ENCODE data around the gene C11orf65.

The C11orf65 gene

DNA sequence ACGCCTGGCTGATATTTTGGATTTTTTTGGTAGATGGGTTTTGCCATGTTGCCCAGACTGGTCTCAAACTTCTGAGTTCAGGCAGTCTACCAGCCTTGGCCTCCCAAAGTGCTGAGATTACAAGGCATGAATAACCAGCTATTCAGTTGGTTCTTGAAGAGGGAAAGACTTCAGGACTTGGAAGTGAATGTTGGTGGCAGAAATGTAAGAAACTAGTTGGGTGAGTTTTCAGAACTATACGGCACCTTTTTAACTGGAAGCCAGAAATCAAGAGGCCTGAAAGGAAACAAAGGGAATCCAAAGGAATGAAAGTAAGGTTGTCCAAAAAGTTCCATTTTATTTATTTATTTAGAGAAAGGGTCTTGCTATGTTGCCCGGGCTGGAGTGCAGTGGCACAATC lies 28.0 kb upstream of the C11orf65 start:
- no peak overlapping the region for H3K4me3 ChIP-seq (ENCODE audit: low read depth, low read length)
- TF ChIP-seq, protein P1, sequence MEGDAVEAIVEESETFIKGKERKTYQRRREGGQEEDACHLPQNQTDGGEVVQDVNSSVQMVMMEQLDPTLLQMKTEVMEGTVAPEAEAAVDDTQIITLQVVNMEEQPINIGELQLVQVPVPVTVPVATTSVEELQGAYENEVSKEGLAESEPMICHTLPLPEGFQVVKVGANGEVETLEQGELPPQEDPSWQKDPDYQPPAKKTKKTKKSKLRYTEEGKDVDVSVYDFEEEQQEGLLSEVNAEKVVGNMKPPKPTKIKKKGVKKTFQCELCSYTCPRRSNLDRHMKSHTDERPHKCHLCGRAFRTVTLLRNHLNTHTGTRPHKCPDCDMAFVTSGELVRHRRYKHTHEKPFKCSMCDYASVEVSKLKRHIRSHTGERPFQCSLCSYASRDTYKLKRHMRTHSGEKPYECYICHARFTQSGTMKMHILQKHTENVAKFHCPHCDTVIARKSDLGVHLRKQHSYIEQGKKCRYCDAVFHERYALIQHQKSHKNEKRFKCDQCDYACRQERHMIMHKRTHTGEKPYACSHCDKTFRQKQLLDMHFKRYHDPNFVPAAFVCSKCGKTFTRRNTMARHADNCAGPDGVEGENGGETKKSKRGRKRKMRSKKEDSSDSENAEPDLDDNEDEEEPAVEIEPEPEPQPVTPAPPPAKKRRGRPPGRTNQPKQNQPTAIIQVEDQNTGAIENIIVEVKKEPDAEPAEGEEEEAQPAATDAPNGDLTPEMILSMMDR (IDR thresholded peaks at IDR 0.05; ENCODE audit: control insufficient read depth, extremely low read depth, insufficient read depth) = no peak
- no peak for DNase-seq (ENCODE audit: low read depth)

DNA sequence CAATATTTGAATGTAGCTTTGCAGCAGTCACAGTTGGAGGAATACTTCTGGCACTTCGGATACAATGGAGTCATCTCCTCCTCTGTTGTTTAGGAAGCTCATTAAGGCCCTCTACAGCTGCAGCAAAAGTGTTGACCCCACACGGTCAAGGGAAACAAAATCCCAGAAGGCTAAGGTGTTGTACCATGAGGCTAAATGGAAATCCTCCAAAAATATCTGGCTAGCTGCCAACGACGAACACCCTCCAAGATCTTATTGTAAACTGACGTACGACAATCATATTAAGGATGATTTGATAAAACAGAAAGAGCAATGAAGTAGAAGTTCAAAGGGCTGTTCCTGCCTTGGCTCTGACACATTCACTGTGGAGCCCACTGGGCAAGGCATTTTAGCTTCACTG lies 26.9 kb upstream of the C11orf65 start:
- TF ChIP-seq, protein P1 (IDR thresholded peaks at IDR 0.05; ENCODE audit: control insufficient read depth, extremely low read depth, insufficient read depth) = no peak
- no peak for DNase-seq (ENCODE audit: low read depth)
- H3K4me3 ChIP-seq (ENCODE audit: low read depth, low read length) = no peak overlapping the region

DNA sequence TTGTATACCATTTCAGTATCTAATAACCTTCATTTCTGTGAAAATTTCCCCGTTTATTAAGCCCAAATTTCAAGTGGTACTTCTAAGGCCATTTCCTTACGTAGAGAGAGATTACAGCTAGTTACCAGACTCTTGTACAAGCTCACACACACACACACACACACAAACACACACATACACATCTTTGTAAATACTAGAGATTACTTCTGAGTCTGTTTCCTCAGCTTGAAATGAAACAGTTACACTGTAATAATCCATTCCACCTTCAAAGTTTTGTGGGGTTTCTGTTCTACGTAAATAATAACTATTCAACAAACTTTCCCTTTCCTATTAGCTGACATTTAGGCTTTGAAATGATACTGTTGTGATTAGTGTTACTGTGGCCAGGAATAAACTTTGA lies 24.6 kb upstream of the C11orf65 start:
- TF ChIP-seq, protein P1 (IDR thresholded peaks at IDR 0.05; ENCODE audit: control insufficient read depth, extremely low read depth, insufficient read depth) = no peak
- no peak for DNase-seq (ENCODE audit: low read depth)
- H3K4me3 ChIP-seq (ENCODE audit: low read depth, low read length) = no peak overlapping the region

DNA sequence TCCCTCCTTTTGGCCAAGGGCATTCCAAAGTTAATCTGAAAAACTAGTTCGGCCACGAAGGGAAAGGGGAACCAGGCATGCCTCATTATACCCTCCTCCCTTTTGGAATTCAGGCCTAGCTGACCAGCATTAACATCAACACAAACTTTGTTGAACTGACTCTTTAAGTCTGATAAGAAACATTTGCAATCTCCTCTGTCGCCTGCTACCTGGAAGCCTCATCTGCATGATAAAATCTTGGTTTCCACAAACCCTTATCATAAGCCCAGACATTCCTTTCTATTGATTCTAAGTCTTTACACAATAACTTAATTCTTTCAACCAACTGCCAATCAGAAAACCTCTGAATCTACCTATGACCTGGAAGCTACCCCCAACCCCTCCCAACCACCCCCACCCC lies 19.5 kb upstream of the C11orf65 start:
- no peak for DNase-seq (ENCODE audit: low read depth)
- TF ChIP-seq, protein P1 (IDR thresholded peaks at IDR 0.05; ENCODE audit: control insufficient read depth, extremely low read depth, insufficient read depth) = no peak
- no peak overlapping the region for H3K4me3 ChIP-seq (ENCODE audit: low read depth, low read length)

DNA sequence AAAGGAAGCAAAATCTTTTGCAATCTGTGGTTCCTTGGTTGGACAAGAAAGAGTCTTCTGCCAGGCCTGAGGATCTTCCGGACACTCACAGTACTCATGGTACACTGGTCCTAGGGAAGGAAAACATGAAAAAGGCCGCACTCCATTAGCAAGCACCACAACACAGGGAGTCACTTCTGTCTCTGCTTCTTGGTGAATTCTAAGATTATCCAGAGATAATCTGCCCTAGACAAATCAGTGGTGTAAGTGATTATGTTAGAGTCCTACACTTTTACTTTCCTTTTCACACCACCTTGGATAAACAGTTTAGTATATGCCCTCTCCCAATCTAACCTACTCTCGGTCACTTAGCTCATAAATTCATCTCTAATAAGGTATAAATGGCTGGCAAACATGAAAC lies 19.0 kb upstream of the C11orf65 start:
- no peak for DNase-seq (ENCODE audit: low read depth)
- TF ChIP-seq, protein P1 (IDR thresholded peaks at IDR 0.05; ENCODE audit: control insufficient read depth, extremely low read depth, insufficient read depth) = no peak
- H3K4me3 ChIP-seq (ENCODE audit: low read depth, low read length) = no peak overlapping the region

DNA sequence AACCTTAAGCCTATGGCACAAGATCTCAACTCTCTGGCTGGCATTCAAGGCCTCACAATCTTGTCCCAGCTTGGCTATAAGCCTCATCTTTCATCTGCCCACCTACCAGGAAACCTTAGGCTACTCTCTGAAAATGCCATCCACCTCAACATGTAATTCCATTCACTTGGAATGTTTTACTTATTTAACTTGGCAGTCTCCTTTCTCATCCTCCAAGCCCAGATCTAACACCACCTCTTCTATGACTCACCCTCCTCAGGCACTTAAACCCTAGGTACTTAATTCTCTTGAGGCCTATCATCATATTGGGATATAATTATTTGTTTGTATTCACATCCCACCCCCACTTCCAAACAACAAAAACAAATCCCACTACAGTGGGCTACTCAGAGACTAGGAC lies 15.8 kb upstream of the C11orf65 start:
- TF ChIP-seq, protein P1 (IDR thresholded peaks at IDR 0.05; ENCODE audit: control insufficient read depth, extremely low read depth, insufficient read depth) = no peak
- H3K4me3 ChIP-seq (ENCODE audit: low read depth, low read length) = no peak overlapping the region
- DNase-seq (ENCODE audit: low read depth) = no peak

DNA sequence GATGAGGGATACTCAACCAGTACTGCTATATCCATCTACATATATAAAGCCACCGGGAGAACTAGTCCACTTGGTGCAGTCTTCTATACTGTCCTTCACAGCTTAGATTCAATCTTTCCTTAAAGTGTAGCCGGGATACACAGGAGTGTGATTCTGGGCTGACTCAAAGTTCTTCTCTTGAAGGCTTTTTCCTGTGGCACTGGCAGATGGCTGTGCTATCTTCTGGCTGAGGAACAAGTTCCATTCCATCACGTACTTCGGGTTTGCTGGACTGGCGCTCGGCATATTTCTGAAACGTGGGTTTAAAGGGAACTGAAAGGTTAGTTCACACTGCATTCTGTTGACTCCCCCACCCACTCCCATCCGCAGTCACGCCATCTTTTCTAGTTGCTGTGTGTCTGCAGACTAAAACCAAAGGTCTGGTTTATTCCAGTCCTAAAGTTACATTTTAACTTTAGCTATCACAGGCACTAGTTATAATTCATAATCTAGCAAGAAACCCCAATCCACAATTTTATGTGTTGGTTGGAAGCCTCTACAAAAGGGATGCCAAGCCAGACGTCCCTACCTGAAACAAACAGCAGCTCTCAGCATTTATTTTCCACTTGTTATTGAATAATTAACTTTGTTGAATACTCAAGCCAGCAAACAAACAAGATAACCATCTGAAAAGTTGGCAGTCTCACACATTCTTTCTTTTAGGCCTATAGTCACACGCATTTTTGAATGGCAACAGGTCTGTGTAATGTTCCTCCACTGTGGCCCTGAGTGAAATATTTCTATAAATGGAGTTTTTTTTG lies 7.5 kb upstream of the C11orf65 start:
- H3K4me3 ChIP-seq (ENCODE audit: low read depth, low read length) = no peak overlapping the region
- peak; percentile 86 for DNase-seq (ENCODE audit: low read depth)
- TF ChIP-seq, protein P1 (IDR thresholded peaks at IDR 0.05; ENCODE audit: control insufficient read depth, extremely low read depth, insufficient read depth) = no peak

Measured in LNCaP clone FGC (cell line).